ENCODE results near the gene DEPP1.

DEPP1 gene

DNA sequence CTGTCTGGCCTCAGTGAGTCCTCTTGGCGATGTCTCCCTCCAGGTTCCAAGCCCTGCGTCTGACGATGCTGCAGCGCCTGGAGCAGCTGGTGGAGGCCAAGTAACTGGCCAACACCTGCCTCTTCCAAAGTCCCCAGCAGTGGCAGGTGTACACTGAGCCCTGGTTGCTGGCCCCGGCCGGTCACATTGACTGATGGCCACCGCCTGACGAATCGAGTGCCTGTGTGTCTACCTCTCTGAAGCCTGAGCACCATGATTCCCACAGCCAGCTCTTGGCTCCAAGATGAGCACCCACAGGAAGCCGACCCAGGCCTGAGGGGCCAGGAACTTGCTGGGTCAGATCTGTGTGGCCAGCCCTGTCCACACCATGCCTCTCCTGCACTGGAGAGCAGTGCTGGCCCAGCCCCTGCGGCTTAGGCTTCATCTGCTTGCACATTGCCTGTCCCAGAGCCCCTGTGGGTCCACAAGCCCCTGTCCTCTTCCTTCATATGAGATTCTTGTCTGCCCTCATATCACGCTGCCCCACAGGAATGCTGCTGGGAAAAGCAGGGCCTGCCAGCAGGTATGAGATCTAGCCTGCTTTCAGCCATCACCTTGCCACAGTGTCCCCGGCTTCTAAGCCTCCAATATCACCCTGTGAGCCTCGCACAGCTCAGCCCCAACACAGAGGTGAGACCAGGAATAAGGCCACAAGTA lies 14.8 kb upstream of the DEPP1 start:
- DNase-seq: no peak

DNA sequence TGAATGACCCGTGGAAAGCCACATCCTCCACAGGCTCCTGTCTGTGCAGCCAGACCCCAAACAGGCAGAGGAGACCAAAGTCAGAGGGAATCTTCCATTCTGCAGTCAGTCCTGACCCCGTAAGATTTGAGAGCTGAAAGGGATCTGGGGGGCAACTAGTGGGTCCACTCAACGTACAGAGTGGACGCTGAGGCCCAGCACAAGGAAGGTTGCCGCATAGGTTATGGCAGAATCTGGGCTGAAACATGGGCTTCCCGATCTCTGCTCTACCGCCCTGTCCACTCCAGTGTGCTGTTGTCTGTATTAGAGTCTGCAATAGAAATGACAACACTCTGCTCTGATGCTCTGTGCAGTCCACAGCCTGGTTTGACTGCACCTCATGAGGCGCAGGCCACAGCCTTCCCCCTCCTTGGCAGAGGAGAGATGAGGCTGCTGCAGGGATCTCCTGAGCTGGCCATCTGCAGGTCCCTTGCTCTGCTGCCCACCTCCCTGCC lies 14.2 kb upstream of the DEPP1 start:
- DNase-seq: no peak

DNA sequence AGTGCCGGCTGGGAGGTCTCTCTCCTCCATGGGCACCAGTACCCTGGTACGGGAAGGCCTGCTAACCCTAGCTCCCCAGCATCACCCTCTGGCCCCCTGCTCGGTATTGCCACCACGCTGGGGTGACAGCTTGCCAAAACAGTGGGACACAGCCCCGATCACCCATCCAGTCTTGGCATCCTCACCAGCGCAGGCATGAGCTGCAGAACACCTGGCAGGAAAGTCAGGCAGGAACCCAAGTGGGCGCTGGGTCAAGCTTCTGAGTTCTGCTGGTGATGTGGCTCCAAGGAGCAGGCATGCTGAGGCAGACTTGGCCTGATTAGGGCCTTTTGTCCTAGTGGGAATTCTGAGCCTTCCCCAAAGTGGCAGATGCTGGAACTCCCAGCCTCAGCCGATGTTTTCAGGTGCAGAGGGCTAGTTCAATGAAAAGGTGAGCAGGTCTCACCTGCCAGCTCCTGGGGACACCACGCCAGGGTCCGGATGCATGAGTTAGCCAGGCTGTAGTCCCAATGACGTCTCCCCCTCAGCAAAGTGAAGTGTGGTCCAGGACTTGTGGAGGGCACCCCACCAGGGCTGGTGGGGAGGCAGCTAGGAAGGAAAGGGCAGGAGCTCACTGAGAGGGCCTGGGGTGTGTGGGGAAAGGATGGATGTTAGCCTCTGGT lies 13.6 kb upstream of the DEPP1 start:
- DNase-seq: no peak

DNA sequence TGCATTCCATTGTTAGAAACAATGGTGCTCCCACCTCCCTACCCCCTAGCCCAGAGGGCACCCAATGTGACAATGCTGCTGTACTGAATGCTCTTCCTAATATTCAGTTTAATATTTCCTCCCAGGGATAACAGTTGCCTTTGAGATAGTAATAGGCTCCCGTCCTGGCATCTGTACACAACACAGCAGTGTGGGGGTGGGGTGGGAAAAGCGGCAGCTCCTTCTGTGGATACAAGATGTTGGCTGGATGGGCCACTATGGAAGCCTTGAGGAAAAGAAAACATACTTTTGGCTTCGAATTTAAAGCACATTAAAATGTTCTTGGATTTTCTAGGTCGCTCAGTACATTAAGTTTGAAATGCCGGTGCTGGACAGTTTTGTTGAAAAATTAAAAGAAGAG lies 13.0 kb upstream of the DEPP1 start:
- DNase-seq: no peak

DNA sequence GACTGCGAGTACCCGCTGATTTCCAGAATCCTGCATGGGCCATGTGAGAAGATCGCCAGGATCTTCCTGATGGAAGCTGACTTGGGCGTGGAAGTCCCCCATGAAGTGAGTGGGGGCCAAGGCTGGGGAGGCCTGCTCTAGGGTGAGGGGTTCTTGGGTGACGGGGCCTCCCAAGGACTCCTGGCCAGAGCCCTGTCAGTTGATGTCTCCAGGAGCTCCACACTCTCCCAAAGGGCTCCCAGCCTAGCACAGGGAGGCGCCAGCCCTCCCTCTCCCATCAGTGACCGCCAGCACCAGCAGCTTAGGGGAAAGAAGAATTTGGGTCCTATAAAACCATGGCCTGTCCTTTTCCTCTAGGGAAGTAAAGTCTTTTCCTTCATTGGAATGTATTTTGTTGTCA lies 12.4 kb upstream of the DEPP1 start:
- DNase-seq: no peak

DNA sequence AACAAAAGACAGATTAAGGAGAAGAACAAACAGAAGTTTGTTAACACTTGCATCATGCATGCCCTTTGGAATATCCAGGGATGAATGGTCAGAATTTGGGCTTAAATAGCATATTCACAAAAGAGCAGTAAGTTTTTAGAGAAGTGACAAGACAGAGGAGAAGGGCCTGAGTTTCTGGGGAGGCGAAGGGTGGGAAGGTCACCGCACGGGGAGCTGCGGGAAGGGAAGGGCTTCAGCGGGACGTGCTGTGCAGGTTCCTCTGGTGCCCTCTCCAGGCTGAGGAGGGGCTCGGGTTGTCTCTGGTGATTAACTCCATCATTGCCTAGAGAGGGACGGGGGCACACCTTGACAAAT lies 11.7 kb upstream of the DEPP1 start:
- no peak for DNase-seq

DNA sequence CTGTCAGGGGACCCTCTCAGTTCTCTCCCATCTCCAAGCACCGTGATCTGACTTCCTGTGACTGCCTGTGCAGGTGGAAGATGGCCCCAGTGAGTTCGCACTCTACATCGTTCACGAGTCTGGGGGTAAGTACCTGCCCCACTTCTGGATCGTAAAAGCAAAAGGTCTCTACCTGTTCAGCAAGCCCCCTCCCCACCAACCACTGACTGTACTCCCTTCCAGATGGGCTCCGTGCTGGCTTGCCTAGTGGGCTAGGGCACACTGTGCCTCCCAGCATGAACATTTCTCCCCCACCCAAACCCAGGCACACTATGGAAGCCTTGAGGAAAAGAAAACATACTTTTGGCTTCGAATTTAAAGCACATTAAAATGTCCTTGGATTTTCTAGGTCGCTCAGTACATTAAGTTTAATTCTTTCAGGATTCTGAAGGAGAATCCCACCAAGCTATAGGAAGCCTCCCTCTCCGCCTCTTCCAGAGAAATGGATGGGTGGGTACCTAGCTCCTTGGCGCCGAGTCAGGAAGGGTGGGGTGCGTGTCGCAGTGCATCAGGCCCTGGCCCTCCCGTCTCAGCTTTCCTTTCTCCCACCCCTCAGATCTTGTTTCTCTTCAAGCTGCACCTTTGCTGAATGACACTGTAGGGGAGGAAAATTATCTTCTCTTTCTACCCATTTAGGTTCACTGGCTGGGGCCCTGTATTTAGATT lies 11.1 kb upstream of the DEPP1 start:
- no peak for DNase-seq

DNA sequence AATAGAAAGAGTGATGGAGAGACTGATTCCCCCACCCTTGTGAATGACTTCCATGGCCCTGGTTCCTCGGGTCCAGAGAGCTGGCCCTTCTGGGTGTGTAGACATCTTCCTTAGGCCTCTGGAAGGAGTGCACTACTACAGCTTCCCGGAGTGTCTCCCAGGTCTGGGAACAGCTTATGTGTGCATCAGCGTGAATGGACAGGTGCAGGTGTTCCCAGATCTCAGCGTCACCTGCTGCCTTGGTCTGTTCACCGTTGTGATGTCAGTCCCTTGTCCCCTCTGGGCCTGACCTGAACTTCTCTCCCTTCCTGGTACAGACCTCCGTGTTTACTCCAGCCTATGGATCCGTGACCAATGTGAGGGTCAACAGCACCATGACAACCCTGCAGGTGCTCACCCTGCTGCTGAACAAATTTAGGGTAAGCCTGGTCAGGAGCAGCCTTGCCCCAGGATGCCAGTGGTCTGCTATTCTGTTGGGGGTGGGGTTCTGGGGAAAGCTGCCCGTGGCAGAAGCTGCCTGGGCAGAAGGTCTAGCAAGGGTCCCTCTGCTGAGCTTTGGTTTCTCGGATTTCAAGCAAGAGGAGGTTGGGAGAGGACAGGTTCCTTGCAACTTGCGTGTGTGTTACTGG lies 10.5 kb upstream of the DEPP1 start:
- DNase-seq: no peak

DNA sequence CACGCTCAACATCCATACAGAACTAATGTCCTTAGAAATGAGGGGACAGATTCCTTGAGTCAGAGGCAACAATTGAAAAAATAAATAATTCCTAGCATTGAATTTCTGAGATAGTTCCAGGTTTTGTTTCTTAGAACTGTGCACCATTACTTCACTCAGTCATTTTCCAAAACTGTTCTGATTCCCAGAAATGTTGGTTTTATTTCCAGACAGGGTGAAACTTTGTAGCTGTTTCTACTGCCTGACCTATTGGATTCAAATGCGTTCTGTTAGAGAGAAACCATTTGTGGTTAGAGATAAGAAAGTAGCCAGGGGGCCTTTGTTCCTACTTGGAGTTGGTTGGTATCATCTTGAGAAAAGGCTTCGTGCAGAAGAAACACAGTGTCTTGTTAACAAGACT lies 8.1 kb upstream of the DEPP1 start:
- DNase-seq: no peak

DNA sequence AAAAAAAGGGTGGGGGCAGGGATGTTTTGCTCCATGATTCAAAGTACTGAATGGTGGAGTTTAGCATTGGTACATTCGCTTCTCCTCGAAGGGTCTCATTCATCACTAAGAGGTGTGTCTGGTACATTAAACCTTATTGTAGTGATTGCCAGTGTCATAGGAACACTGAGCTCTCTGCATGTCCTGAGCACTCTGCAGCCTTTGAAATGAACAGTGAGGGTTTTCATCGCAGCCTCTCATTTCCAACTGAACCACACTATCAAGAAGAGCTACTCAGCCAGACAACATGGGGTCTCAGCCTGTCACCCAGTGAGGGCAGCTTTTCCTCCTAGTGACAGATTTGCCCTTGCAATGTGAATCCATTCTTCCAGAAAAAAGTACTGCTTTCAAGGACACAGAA lies 7.6 kb upstream of the DEPP1 start:
- DNase-seq: no peak

DNA sequence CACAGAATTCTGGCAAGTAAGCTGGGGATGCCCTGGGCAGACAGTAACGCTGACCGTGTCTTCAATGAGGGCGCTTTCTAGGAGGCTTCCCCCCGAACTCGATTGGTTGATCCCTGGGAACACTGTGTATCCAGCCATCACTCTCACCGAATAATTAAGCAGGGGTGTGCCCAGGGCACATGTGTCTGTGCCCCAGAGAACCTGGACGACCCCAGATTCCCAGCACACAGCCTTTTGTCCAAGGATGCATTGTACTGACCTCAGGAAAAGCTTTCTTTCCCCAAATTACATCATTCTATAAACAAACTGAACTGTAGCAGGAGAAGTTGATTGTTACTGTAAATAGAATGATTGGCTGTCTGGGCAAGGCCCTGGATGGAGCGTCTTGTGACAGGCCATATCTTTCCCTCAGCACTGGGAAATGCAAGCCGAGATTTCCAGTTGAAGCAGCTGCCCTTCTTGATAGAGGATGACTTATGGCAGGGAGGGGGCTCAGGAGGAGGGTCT lies 6.6 kb upstream of the DEPP1 start:
- no peak for DNase-seq

DNA sequence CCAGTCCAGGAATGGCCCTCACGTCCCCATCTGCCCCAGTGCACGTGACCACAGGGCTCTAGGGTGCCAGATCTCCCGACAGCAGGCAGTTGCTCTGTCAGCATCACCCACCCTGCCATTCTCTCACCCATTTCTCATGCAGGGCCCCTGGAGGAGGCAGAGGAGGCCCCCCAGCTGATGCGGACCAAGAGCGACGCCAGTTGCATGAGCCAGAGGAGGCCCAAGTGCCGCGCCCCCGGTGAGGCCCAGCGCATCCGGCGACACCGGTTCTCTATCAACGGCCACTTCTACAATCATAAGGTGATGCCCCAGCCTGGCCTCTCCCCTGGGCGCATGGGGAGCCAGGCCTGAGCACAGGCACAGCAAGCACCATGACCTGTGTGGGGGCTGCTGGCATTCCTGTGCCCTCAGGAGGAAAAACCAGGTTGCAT lies 6.1 kb upstream of the DEPP1 start:
- DNase-seq: no peak

DNA sequence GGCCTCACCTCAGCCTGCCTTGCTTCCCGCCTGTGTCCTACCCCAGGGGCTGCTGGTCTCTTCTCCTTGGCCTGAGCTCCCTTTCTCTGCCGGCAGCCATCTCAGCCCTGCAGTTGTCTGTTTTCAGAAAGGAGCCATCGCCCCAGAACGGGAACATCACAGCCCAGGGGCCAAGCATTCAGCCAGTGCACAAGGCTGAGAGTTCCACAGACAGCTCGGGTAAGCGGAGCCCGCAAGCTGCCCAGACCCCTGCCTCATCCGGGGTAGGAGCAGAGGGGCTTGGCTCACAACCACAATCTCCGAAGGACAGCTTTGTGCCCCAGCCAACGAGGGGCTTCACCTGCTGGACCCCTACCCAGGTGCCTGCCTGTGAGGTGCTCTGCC lies 5.3 kb upstream of the DEPP1 start:
- DNase-seq: no peak

DNA sequence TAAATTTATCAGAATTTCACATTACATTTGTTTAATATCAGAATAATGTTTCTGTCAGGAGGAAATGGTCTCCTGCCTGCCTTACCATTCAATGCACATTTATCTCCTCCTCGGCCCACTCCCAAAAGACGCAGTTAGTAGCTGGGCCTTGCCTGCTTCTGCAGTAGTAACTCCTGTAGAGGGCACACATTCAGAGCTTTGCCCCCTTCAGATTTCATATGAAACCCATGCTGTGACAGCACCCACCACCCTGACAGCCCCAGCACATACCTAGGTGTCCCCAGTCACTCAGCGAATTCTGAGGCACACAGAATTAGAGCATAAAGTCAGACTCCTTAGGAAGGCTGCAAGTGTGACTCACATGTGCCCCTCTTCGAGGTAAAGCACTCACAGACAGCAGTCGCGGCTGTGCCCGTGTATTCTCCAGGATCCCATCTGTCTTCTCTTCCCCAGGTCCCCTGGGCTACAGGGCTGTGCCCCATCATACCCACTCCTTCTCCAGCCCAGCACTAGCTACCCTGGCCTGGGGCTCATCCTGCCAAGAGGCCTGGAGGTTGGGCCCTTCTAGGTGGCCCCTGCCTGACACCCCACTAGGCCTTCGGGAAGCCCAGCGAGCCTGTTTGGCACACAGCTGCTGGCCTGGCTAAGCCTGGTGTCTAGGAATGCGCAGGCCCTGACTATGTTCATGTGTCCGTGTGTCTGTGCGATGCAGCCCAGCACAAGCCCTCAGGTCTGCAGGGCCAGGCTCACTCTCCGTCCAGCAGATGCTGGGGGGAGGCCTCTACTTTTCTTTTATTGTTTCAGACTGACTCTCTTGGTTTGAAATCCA lies 4.7 kb upstream of the DEPP1 start:
- no peak for DNase-seq

DNA sequence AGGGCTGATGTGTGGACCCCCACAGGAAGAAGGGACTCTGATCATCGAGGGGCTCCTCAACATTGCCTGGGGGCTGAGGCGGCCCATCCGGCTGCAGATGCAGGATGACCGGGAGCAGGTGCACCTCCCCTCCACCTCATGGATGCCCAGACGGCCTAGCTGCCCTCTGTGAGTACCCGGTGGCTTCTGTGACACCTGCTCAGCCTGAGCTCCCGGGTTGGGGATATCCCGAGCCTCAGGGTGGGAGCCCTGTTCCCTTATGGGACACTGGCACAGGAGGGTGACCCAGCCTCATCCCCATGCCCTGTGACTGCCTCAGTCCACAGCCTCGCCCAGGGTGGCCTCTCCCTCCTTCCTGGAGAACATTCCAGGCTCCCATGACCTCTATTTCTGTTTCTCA lies 3.9 kb upstream of the DEPP1 start:
- DNase-seq: no peak

DNA sequence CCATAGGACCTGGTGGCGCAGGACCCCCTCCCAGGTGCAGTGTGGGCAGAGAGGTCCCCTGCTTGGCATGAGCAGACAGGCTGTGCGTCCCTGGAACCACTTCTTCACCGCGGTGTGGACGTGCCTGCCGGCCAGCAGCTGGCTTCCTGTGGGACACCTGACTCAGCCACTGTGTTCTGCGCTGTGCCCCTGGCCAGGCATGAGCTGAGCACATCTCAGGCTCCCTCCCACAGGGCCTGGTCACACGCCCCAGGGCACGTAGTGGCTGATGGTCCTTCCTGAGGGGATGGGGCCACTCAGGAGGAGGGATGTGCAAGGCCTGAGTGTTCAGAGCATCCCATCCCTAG lies 3.5 kb upstream of the DEPP1 start:
- DNase-seq: no peak

DNA sequence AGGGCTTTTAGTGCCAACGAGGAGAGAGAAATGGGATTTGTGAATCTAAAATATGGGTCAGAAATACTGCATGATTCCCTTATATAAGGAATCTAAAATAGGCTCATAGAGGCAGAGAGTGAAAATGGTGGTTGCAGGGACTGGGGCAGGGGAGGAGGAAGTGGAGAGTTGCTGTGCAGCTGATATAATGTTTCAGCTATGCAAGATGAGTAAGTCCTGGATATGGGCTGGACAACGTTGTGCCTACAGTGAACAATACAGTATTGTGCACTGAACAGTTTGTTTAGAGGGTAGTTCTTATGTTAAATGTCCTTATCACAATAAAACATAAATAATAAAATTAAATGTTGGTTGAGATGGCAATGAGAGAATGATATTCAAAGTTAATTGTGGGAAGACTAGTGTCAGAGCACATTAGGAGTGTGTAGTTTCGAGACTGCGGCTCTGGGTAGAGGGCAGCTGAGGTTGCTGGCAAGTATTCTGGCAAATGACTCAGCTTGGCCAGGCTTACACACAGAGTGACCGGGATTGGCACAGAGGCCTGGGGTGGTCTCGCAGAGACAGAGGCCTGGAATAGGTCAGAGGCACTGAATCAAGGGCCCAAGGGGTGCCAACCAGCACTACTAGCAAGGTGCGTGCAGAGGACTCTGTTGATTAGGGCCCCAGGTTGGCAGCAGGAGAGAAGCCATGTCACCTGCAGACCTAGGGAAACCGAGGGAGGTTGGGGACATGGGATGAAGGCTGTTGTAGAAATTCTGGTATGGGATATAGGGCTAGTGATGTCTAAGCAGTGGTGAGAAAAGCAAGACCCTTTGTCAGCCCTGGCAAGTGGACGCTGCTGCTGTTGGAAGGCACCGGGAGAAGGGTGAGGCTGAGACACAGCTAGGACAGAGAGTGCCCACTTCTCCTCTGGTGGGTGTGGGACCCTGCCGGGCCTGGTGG lies 2.8 kb upstream of the DEPP1 start:
- DNase-seq: peak; percentile 28 to 85

DNA sequence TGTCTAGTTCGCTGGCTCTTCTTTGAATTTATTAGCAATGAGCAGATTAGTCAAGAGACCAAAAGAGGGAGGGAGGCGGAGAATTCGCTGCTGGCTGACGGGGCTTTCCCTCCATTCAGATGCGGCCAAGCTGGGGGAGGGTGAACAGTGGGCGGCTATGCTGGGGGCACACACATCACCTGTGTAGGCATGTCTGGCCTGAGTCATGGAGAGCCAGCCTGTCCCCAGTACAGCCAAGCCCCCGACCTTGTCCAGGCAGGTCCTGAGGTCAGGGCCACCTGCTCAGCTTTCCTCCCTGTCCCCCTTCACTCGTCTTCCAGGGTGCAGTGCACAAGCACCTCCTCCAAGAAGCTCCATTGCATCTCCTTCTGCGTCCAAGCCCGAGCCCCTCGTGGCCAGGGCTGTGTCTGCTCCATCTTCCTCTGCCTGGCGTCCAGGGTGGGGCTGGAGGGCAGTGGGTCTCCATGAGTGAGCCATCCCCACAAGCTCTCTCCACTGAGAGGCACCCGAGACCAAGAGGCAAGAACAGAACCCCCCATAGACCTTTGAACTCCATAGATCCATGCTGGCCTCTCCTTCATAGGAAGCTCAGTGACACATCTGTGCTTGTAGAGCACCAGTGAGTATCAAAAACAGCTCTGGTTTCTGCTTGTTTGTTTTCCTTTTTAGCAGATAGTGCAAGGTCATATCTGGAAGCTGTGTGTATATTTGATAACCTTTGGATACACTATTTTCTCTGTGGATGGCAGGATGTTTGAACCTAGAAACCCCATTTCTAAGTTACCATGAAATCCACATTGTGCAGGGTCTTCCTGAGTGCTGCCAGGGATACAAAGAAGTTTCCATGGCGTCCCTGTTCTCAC lies 1.9 kb upstream of the DEPP1 start:
- no peak for DNase-seq

DNA sequence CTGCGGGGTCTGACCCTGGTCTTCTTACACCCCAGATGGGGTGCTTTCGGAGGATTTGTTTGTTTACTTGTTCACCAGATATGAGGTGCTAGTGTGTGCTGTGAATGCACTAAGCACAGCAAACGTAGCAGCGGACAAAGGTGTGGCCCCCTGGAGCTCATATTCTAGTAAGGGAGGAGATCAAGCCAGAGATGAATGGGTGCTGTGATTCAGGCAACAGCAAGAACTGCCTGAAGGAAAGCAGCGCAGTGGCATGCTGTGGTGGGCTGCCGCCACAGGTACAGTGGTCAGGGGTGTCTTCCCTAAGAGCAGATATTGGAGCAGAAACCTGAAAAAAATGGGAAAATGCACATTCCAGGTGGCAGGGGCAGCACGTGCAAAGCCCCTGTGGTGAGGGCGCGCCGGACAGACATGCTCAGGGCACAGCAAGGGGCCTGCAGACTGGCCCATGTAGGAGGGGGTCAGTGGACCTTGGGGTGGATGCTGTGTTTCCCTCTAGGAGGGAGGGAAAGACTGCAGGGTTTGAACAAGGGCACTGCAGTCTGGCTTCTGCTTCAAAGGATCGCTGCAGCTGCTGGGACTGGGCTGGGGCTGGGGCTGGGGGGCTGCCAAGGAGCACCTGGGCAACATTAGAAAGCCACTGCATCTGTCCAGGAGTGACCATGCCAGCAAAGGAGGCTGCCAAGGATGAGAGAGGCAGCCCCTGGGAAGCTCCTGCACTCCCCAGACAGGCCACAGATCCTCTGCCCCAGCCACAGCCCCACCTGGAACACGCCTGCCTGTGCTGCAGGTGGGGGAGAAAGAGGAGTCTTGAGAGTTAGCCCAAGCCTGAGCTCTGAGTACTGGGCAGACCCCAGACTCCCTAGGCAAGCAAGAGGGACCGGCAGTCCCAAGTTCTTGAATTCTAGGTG lies 927 bp upstream of the DEPP1 start:
- DNase-seq: no peak

DNA sequence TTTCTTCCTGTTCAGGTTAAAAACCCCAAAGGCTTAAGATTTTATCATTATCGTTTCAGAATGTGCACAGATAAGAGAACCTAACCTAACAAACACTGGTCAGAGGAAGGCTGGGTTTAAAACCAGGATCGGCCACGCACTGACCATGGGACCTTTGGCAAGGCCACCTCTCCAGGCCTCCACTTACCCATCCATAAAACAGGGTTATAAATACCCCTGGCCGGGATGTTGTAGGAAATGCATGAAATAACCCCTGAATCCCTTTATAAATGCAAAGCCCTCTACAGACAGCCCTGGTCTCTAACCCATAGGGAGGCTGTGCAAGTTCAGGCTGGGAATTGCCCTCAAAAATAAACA lies 418 bp downstream of the DEPP1 start:
- DNase-seq: no peak

Measured in SW 1271 (cell line).